H9 (cell line): ENCODE measurements around the gene LIMS2. TPM values are rescaled to one million over a fixed set of nuclear protein-coding genes. Genes with fewer than 3 reads are reported as not detected.

Experiments
- DNase-seq: peaks from one replicate; pipeline ENCODE4 v3.0.0-alpha.2; 2017
- H2AFZ ChIP-seq: one replicate; pipeline ENCODE4 v1.6.1; 2013; ENCODE audit warnings: mild to moderate bottlenecking, low read length, control low read depth, moderate library complexity
- H2AK5ac ChIP-seq: 2 replicates; pipeline ENCODE4 v1.6.1; 2013; ENCODE audit warnings: low read length, control low read depth, mixed read lengths; ENCODE audit not compliant: insufficient read length
- H2BK120ac ChIP-seq: one replicate; pipeline ENCODE4 v1.6.1; 2013; ENCODE audit warnings: low read depth, mild to moderate bottlenecking, low read length, control low read depth, inconsistent platforms; ENCODE audit not compliant: poor library complexity, severe bottlenecking
- H2BK12ac ChIP-seq: 2 replicates; pipeline ENCODE4 v1.6.1; 2013; ENCODE audit warnings: low read length, control low read depth, mixed read lengths, low read depth; ENCODE audit not compliant: insufficient read length
- H2BK15ac ChIP-seq: 2 replicates; pipeline ENCODE4 v1.6.1; 2013; ENCODE audit warnings: low read depth, low read length, control low read depth
- H2BK20ac ChIP-seq: one replicate; pipeline ENCODE4 v1.6.1; 2013; ENCODE audit warnings: low read depth, mild to moderate bottlenecking, low read length, control low read depth, inconsistent platforms; ENCODE audit not compliant: poor library complexity, severe bottlenecking
- H2BK5ac ChIP-seq: 2 replicates; pipeline ENCODE4 v1.6.1; 2013; ENCODE audit warnings: low read length, control low read depth, mixed read lengths; ENCODE audit not compliant: insufficient read length
- H3K14ac ChIP-seq: 2 replicates; pipeline ENCODE4 v1.6.1; 2013; ENCODE audit warnings: low read length, control low read depth; ENCODE audit not compliant: insufficient read depth
- H3K18ac ChIP-seq: 2 replicates; pipeline ENCODE4 v1.6.1; 2013; ENCODE audit warnings: low read depth, mild to moderate bottlenecking, mixed read lengths, low read length, control low read depth; ENCODE audit not compliant: insufficient read length
- H3K23ac ChIP-seq: 2 replicates; pipeline ENCODE4 v1.6.1; 2013; ENCODE audit warnings: low read length, control low read depth, mixed read lengths, low read depth; ENCODE audit not compliant: insufficient read length
- H3K23me2 ChIP-seq: 2 replicates; pipeline ENCODE4 v1.6.1; 2013; ENCODE audit warnings: low read depth, mild to moderate bottlenecking, mixed read lengths, low read length, control low read depth; ENCODE audit not compliant: insufficient read length, poor library complexity, severe bottlenecking
- H3K27ac ChIP-seq: 2 replicates; pipeline ENCODE4 v1.5.1; 2013; ENCODE audit warnings: low read length, control low read depth, mixed read lengths, low read depth; ENCODE audit not compliant: insufficient read length
- H3K27me3 ChIP-seq: 2 replicates; pipeline ENCODE4 v1.6.1; 2013; ENCODE audit warnings: low read length, control low read depth, inconsistent platforms; ENCODE audit not compliant: insufficient read depth
- H3K4ac ChIP-seq: 2 replicates; pipeline ENCODE4 v1.6.1; 2013; ENCODE audit warnings: low read depth, mild to moderate bottlenecking, control low read depth, inconsistent platforms, low read length, moderate library complexity
- H3K4me1 ChIP-seq: 2 replicates; pipeline ENCODE4 v1.6.1; 2013; ENCODE audit warnings: low read length, control low read depth, inconsistent platforms; ENCODE audit not compliant: insufficient read depth
- H3K4me2 ChIP-seq: 2 replicates; pipeline ENCODE4 v1.6.1; 2013; ENCODE audit warnings: low read length, control low read depth, mixed read lengths; ENCODE audit not compliant: insufficient read length, insufficient read depth
- H3K56ac ChIP-seq: 2 replicates; pipeline ENCODE4 v1.6.1; 2013; ENCODE audit warnings: low read depth, mild to moderate bottlenecking, mixed read lengths, low read length, control low read depth; ENCODE audit not compliant: insufficient read length
- H3K79me1 ChIP-seq: 2 replicates; pipeline ENCODE4 v1.6.1; 2013; ENCODE audit warnings: low read depth, mild to moderate bottlenecking, moderate library complexity, low read length, control low read depth, inconsistent platforms; ENCODE audit not compliant: insufficient read depth, poor library complexity, severe bottlenecking
- H3K79me2 ChIP-seq: 2 replicates; pipeline ENCODE4 v1.6.1; 2013; ENCODE audit warnings: low read length, control low read depth, inconsistent platforms; ENCODE audit not compliant: insufficient read depth
- H3K9ac ChIP-seq: 2 replicates; pipeline ENCODE4 v1.6.1; 2013; ENCODE audit warnings: low read length, control low read depth, mixed read lengths; ENCODE audit not compliant: insufficient read length; ENCODE audit errors: extremely low read depth
- H3K9me3 ChIP-seq: one replicate; pipeline ENCODE4 v1.6.1; 2013; ENCODE audit warnings: low read depth, low read length, inconsistent platforms; ENCODE audit not compliant: control insufficient read depth
- H3T11ph ChIP-seq: one replicate; pipeline ENCODE4 v1.6.1; 2013; ENCODE audit warnings: mild to moderate bottlenecking, low read length, control low read depth, inconsistent platforms
- H4K20me1 ChIP-seq: one replicate; pipeline ENCODE4 v1.6.1; 2013; ENCODE audit not compliant: control insufficient read depth, insufficient read length, insufficient read depth
- H4K5ac ChIP-seq: 2 replicates; pipeline ENCODE4 v1.6.1; 2013; ENCODE audit warnings: low read depth, mild to moderate bottlenecking, mixed read lengths, low read length, control low read depth; ENCODE audit not compliant: insufficient read length
- H4K8ac ChIP-seq: replicated peaks from 2 replicates; pipeline ENCODE4 v1.6.1; 2013; ENCODE audit warnings: low read length, control low read depth, mixed read lengths, low read depth; ENCODE audit not compliant: insufficient read length
- H4K91ac ChIP-seq: 2 replicates; pipeline ENCODE4 v1.6.1; 2013; ENCODE audit warnings: low read depth, mild to moderate bottlenecking, moderate library complexity, mixed read lengths, low read length, control low read depth; ENCODE audit not compliant: insufficient read length
- H3K27ac Mint-ChIP-seq, 3 experiments: 2 replicates in 2 of 3; 3 replicates in 1 of 3; pipeline ENCODE4 v1.8.0; 2020 to 2021; ENCODE audit warnings: mixed read lengths in 3 of 3, mild to moderate bottlenecking in 1 of 3, moderate library complexity in 1 of 3
- H3K27me3 Mint-ChIP-seq: 2 replicates; pipeline ENCODE4 v1.8.0; 2021; ENCODE audit warnings: low read depth, mild to moderate bottlenecking, moderate library complexity, mixed read lengths
- H3K36me3 Mint-ChIP-seq, 3 experiments: 2 replicates in 2 of 3; 3 replicates in 1 of 3; pipeline ENCODE4 v1.8.0; 2020 to 2021; ENCODE audit warnings: low read depth in 3 of 3, mixed read lengths in 3 of 3; ENCODE audit not compliant: insufficient read depth in 1 of 3
- H3K4me1 Mint-ChIP-seq, 2 experiments: 2 replicates each; pipeline ENCODE4 v1.8.0; 2020; ENCODE audit warnings: mixed read lengths in 2 of 2
- H3K4me3 Mint-ChIP-seq, 2 experiments: 2 replicates in 1 of 2; 3 replicates in 1 of 2; pipeline ENCODE4 v1.8.0; 2020 to 2021; ENCODE audit warnings: mild to moderate bottlenecking in 2 of 2, mixed read lengths in 2 of 2, moderate library complexity in 1 of 2
- H3K9me3 Mint-ChIP-seq, 2 experiments: 2 replicates in 1 of 2; 3 replicates in 1 of 2; pipeline ENCODE4 v1.8.0; 2020; ENCODE audit warnings: mild to moderate bottlenecking in 2 of 2, mixed read lengths in 2 of 2, moderate library complexity in 1 of 2
- CTCF ChIP-seq: fragments of 200-600 bp; sonication (generic); conservative IDR thresholded peaks from 3 replicates; pipeline ENCODE4 v1.8.0; 2021; ENCODE audit warnings: antibody characterized with exemption, mild to moderate bottlenecking
- WGBS: extraction: QIAGEN DNeasy Blood & Tissue Kit; methylation state at CpG from one replicate; pipeline ENCODE4 v1.1.7; 2013; ENCODE audit warnings: missing lambda C conversion rate, low lambda C conversion rate, mixed read lengths; ENCODE audit not compliant: insufficient read length; ENCODE audit errors: extremely low coverage; 5-methylcytosine and 5-hydroxymethylcytosine counted together
- total RNA-seq: library from RNA; stranded (reverse); gene quantifications from 2 replicates; pipeline ENCODE4 v1.2.1, GENCODE V29; 2021

LIMS2 gene
- total RNA-seq, 1 experiment from 2014 or later, result 5.9 TPM

GRCh38 chr2:127592761-127593227, 82.5 kb downstream of the LIMS2 start:
- TF ChIP-seq CTCF, result no peak
- no peak overlapping the region for H3K4me2 ChIP-seq

More at GRCh38 chr2:127592761-127593227, 82.5 kb downstream of the LIMS2 start:
- Histone ChIP-seq H3K4ac (no peak overlapping the region), H2AFZ (no peak overlapping the region), H3K23me2 (no peaks in the 10 kb centered on the region), H4K5ac (no peak overlapping the region), H3K4me1 (no peaks in the 10 kb centered on the region), H2BK120ac (no peak overlapping the region), H2BK5ac (no peak overlapping the region), H3K9me3 (no peaks in the 10 kb centered on the region), H3K27me3 (no peaks in the 10 kb centered on the region), H3T11ph (no peak overlapping the region), H2BK15ac (no peak overlapping the region), H2AK5ac (no peak overlapping the region), H4K20me1 (no peaks in the 10 kb centered on the region), H2BK20ac (no peak overlapping the region), H2BK12ac (no peak overlapping the region), H4K91ac (no peak overlapping the region), H3K14ac (no peak overlapping the region), H3K9ac (no peak overlapping the region), H3K79me2 (no peaks in the 10 kb centered on the region), H3K56ac (no peak overlapping the region), H4K8ac (no peak overlapping the region), H3K79me1 (no peaks in the 10 kb centered on the region), H3K27ac (no peak overlapping the region), H3K23ac (no peak overlapping the region), H3K18ac (no peak overlapping the region)
- H3K27ac Mint-ChIP-seq, result no peak overlapping the region
- WGBS, result no CpG with 5 or more reads among the region's 37 CpGs
- H3K27me3 Mint-ChIP-seq, result no peaks in the 10 kb centered on the region; the same call in none of the 2 replicates
- no peaks in the 10 kb centered on the region; a peak in 1 of 7 replicates for H3K36me3 Mint-ChIP-seq
- DNase-seq, result peak; percentile 19
- no peaks in the 10 kb centered on the region for H3K9me3 Mint-ChIP-seq
- H3K4me3 Mint-ChIP-seq, result no peak overlapping the region
- H3K4me1 Mint-ChIP-seq, result peaks cover 2 to 7% of the 10 kb centered on the region in 2 experiments; a peak in 3 of 4 replicates
